ENCODE results near the gene ZNF667.

The ZNF667 gene

GRCh38 chr19:56508290-56508778 lies 31.2 kb upstream of the ZNF667 start (continued):
- TF ChIP-seq ZNF416 (tag by site-specific recombination; IDR thresholded peaks at IDR 0.05) (no peak), KLF7 (tag by site-specific recombination; IDR thresholded peaks at IDR 0.05; ENCODE audit: borderline replicate concordance) (no peak; the same call in 1 of the 2 replicates), ZNF157 (tag by site-specific recombination; IDR thresholded peaks at IDR 0.05) (no peak), ZNF785 (tag by site-specific recombination; IDR thresholded peaks at IDR 0.05) (no peak), ZBTB17 (tag by site-specific recombination; IDR thresholded peaks at IDR 0.05) (no peak; the same call in 1 of the 2 replicates), ZNF660 (tag by site-specific recombination; IDR thresholded peaks at IDR 0.05) (no peak), ZBTB8A (tag by site-specific recombination; IDR thresholded peaks at IDR 0.05) (peak; percentile 8; the same call in 1 of the 2 replicates), ZNF248 (tag by site-specific recombination; IDR thresholded peaks at IDR 0.05) (no peak), ZNF311 (tag by site-specific recombination; IDR thresholded peaks at IDR 0.05; ENCODE audit: borderline replicate concordance) (peak; percentile 58; the same call in 1 of the 2 replicates), ZNF585B (tag by site-specific recombination; IDR thresholded peaks at IDR 0.05) (no peak), ZXDB (tag by site-specific recombination; IDR thresholded peaks at IDR 0.05) (no peak), AEBP2 (tag by site-specific recombination; IDR thresholded peaks at IDR 0.05; ENCODE audit: borderline replicate concordance) (no peak), ZNF560 (tag by site-specific recombination; IDR thresholded peaks at IDR 0.05; ENCODE audit: borderline replicate concordance) (no peak), ZNF843 (tag by site-specific recombination; IDR thresholded peaks at IDR 0.05) (no peak), ZNF114 (tag by site-specific recombination; IDR thresholded peaks at IDR 0.05) (peak; percentile 79; the same call in 1 of the 2 replicates), ZNF155 (tag by site-specific recombination; IDR thresholded peaks at IDR 0.05) (no peak), ZBTB20 (tag by site-specific recombination; IDR thresholded peaks at IDR 0.05) (peak; percentile 63), ZNF677 (tag by site-specific recombination; IDR thresholded peaks at IDR 0.05) (no peak), ZSCAN23 (tag by site-specific recombination; IDR thresholded peaks at IDR 0.05) (no peak), ZNF223 (tag by site-specific recombination; IDR thresholded peaks at IDR 0.05) (no peak), BCL11A (tag by site-specific recombination; IDR thresholded peaks at IDR 0.05; ENCODE audit: low read depth) (no peak), ZBTB21 (tag by site-specific recombination; IDR thresholded peaks at IDR 0.05) (0 out of 2 replicates have a peak, but pooled peaks have one; percentile 4), ZNF174 (tag by site-specific recombination; IDR thresholded peaks at IDR 0.05) (no peak), ZNF549 (tag by site-specific recombination; IDR thresholded peaks at IDR 0.05) (no peak)
- TF ChIP-seq, protein P1, sequence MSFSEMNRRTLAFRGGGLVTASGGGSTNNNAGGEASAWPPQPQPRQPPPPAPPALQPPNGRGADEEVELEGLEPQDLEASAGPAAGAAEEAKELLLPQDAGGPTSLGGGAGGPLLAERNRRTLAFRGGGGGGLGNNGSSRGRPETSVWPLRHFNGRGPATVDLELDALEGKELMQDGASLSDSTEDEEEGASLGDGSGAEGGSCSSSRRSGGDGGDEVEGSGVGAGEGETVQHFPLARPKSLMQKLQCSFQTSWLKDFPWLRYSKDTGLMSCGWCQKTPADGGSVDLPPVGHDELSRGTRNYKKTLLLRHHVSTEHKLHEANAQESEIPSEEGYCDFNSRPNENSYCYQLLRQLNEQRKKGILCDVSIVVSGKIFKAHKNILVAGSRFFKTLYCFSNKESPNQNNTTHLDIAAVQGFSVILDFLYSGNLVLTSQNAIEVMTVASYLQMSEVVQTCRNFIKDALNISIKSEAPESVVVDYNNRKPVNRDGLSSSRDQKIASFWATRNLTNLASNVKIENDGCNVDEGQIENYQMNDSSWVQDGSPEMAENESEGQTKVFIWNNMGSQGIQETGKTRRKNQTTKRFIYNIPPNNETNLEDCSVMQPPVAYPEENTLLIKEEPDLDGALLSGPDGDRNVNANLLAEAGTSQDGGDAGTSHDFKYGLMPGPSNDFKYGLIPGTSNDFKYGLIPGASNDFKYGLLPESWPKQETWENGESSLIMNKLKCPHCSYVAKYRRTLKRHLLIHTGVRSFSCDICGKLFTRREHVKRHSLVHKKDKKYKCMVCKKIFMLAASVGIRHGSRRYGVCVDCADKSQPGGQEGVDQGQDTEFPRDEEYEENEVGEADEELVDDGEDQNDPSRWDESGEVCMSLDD (tag by site-specific recombination; IDR thresholded peaks at IDR 0.05): peak; percentile 52; the same call in 1 of the 2 replicates
- TF ChIP-seq, protein P2, sequence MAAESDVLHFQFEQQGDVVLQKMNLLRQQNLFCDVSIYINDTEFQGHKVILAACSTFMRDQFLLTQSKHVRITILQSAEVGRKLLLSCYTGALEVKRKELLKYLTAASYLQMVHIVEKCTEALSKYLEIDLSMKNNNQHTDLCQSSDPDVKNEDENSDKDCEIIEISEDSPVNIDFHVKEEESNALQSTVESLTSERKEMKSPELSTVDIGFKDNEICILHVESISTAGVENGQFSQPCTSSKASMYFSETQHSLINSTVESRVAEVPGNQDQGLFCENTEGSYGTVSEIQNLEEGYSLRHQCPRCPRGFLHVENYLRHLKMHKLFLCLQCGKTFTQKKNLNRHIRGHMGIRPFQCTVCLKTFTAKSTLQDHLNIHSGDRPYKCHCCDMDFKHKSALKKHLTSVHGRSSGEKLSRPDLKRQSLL (tag by site-specific recombination; IDR thresholded peaks at IDR 0.05): no peak
- TF ChIP-seq, protein P3, sequence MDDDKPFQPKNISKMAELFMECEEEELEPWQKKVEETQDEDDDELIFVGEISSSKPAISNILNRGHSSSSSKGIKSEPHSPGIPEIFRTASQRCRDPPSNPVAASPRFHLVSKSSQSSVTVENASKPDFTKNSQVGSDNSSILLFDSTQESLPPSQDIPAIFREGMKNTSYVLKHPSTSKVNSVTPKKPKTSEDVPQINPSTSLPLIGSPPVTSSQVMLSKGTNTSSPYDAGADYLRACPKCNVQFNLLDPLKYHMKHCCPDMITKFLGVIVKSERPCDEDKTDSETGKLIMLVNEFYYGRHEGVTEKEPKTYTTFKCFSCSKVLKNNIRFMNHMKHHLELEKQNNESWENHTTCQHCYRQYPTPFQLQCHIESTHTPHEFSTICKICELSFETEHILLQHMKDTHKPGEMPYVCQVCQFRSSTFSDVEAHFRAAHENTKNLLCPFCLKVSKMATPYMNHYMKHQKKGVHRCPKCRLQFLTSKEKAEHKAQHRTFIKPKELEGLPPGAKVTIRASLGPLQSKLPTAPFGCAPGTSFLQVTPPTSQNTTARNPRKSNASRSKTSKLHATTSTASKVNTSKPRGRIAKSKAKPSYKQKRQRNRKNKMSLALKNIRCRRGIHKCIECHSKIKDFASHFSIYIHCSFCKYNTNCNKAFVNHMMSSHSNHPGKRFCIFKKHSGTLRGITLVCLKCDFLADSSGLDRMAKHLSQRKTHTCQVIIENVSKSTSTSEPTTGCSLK (tag by site-specific recombination; IDR thresholded peaks at IDR 0.05): peak; percentile 78; the same call in 1 of the 2 replicates
- TF ChIP-seq, protein P4, sequence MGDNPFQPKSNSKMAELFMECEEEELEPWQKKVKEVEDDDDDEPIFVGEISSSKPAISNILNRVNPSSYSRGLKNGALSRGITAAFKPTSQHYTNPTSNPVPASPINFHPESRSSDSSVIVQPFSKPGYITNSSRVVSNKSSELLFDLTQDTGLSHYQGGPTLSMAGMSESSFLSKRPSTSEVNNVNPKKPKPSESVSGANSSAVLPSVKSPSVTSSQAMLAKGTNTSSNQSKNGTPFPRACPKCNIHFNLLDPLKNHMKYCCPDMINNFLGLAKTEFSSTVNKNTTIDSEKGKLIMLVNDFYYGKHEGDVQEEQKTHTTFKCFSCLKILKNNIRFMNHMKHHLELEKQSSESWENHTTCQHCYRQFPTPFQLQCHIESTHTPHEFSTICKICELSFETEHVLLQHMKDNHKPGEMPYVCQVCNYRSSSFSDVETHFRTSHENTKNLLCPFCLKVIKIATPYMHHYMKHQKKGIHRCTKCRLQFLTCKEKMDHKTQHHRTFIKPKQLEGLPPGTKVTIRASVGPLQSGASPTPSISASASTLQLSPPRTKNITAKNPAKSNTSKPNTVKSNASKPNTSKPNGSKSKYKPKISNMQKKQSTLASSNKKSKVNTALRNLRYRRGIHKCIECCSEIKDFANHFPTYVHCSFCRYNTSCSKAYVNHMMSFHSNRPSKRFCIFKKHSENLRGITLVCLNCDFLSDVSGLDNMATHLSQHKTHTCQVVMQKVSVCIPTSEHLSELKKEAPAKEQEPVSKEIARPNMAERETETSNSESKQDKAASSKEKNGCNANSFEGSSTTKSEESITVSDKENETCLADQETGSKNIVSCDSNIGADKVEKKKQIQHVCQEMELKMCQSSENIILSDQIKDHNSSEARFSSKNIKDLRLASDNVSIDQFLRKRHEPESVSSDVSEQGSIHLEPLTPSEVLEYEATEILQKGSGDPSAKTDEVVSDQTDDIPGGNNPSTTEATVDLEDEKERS (tag by site-specific recombination; IDR thresholded peaks at IDR 0.05): 0 out of 2 replicates have a peak, but pooled peaks have one; percentile 33
- TF ChIP-seq, protein P5, sequence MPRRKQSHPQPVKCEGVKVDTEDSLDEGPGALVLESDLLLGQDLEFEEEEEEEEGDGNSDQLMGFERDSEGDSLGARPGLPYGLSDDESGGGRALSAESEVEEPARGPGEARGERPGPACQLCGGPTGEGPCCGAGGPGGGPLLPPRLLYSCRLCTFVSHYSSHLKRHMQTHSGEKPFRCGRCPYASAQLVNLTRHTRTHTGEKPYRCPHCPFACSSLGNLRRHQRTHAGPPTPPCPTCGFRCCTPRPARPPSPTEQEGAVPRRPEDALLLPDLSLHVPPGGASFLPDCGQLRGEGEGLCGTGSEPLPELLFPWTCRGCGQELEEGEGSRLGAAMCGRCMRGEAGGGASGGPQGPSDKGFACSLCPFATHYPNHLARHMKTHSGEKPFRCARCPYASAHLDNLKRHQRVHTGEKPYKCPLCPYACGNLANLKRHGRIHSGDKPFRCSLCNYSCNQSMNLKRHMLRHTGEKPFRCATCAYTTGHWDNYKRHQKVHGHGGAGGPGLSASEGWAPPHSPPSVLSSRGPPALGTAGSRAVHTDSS (tag by site-specific recombination; IDR thresholded peaks at IDR 0.05): no peak

Measured in HEK293 (cell line).